BJ (cell line): ENCODE results near the gene SRGAP3. TPM values are rescaled to one million over a fixed set of nuclear protein-coding genes. Genes with fewer than 3 reads are reported as not detected.

Source experiments
- CTCF ChIA-PET: fragments of 350-600 bp; formaldehyde crosslinking; extraction: SDS; loops from one replicate; lab custom pipeline; 2021; ENCODE audit warnings: antibody characterized with exemption, inconsistent platforms; lab: Yijun Ruan, JAX
- POLR2A ChIA-PET: fragments of 300-600 bp; sonication (Branson Sonifier 250); formaldehyde crosslinking; extraction: SDS; loops from one replicate; lab custom pipeline; 2021; ENCODE audit warnings: antibody characterized with exemption; lab: Charles Lee
- DNase-seq: peaks from one replicate; pipeline ENCODE4 v3.0.0-alpha.2; 2011; ENCODE audit warnings: low read depth
- H3K27me3 ChIP-seq: 2 replicates; pipeline ENCODE4 v1.6.0; 2011; ENCODE audit warnings: low read length; ENCODE audit not compliant: control insufficient read depth, insufficient read depth
- H3K36me3 ChIP-seq: 2 replicates; pipeline ENCODE4 v1.5.1; 2011; ENCODE audit warnings: low read length; ENCODE audit not compliant: control insufficient read depth, insufficient read depth
- H3K4me3 ChIP-seq: 2 replicates; pipeline ENCODE4 v1.5.1; 2011; ENCODE audit warnings: low read depth, mild to moderate bottlenecking, control low read depth, low read length
- polyA plus RNA-seq: library from polyadenylated mRNA; depleted of rRNA; stranded (reverse); fragments of >200 nt; gene quantifications from 2 replicates; pipeline ENCODE4 v1.2.3, GENCODE V29; 2011
- TF ChIP-seq, protein P1 (sequence below): IDR thresholded peaks from 2 replicates; pipeline ENCODE4 v1.5.1; 2011; ENCODE audit warnings: low read depth, mild to moderate bottlenecking, control low read depth, inconsistent platforms, low read length, moderate library complexity; ENCODE audit not compliant: insufficient read depth

Gene SRGAP3
- polyA plus RNA-seq, 1 experiment = 0.75 TPM

DNA sequence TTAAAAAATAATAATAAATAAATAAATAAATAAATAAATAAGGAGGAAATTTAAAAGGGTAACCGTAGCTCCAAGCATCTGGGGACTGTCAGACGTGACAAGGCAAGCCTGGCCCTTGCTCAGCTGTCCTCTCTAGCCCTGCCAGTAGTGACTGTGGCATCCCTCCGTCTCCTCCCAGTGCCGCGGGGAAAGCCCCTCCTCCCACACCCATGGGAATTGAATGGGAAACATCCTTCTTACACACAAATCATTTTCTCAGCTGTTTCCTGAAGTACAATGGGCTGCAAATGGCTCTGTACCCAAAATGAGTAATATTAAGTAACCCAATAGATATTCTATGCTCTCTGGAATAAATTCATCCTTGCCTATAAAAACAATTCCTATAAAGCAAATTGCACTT lies 184.6 kb downstream of the SRGAP3 start:
- ChIA-PET CTCF (interaction anchor here (1.1 to 7.7 kb wide), 3 partner anchors 77 to 243 kb away, joined by 3 to 49 read pairs (median 15); no protein-coding TSS in a partner anchor), POLR2A (no interaction called here)
- no peak overlapping the region for H3K4me3 ChIP-seq
- peaks cover 8% of the 10 kb centered on the region for H3K27me3 ChIP-seq
- TF ChIP-seq, protein P1, sequence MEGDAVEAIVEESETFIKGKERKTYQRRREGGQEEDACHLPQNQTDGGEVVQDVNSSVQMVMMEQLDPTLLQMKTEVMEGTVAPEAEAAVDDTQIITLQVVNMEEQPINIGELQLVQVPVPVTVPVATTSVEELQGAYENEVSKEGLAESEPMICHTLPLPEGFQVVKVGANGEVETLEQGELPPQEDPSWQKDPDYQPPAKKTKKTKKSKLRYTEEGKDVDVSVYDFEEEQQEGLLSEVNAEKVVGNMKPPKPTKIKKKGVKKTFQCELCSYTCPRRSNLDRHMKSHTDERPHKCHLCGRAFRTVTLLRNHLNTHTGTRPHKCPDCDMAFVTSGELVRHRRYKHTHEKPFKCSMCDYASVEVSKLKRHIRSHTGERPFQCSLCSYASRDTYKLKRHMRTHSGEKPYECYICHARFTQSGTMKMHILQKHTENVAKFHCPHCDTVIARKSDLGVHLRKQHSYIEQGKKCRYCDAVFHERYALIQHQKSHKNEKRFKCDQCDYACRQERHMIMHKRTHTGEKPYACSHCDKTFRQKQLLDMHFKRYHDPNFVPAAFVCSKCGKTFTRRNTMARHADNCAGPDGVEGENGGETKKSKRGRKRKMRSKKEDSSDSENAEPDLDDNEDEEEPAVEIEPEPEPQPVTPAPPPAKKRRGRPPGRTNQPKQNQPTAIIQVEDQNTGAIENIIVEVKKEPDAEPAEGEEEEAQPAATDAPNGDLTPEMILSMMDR = no peak
- no peaks in the 10 kb centered on the region for H3K36me3 ChIP-seq
- no peak for DNase-seq

DNA sequence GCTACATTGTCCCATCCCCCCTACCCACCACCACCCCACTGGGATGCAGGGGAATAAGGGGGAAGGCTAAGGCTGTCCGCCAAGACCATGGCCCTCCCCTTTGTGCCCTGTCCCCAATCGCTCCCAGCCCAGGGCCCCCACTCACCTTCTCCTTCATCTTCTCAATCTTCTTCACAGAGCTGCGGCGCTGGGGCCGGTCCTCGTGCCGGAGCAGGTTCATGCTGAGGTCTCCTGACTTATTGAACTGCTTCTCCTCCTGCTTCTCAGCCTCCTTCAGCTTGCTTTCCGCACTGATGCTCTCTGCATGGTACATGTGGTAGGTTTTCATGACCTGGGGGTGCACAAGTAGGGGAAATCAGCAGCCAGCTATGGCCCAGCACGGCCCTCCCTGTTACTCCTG lies 185.2 kb downstream of the SRGAP3 start:
- H3K4me3 ChIP-seq = no peak overlapping the region
- no peak for DNase-seq
- TF ChIP-seq, protein P1 = no peak
- ChIA-PET CTCF (interaction anchor here (1.0 to 7.7 kb wide), 2 partner anchors 20 to 91 kb away, joined by 4 to 49 read pairs; no protein-coding TSS in a partner anchor), POLR2A (no interaction called here)
- no peaks in the 10 kb centered on the region for H3K36me3 ChIP-seq
- H3K27me3 ChIP-seq = peaks cover 6% of the 10 kb centered on the region

DNA sequence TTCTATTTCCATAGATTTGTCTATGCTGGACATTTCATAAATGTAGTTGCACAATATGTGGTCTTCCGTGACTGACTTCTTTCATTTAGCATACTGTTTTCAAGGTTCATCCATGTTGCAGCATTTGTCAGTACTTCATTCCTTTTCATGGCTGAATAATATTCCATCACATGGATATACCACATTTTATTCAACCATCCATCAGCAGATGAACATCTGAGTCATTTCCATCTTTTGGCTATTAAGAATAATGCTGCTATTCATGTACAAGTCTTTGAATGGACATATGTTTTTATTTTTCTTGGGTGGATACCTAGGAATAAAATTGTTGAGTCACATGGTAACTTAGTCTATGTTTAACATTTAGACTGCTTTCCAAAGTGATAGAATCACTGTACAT lies 186.9 kb downstream of the SRGAP3 start:
- ChIA-PET POLR2A (no interaction called here), CTCF (no interaction called here)
- H3K4me3 ChIP-seq = no peak overlapping the region

DNA sequence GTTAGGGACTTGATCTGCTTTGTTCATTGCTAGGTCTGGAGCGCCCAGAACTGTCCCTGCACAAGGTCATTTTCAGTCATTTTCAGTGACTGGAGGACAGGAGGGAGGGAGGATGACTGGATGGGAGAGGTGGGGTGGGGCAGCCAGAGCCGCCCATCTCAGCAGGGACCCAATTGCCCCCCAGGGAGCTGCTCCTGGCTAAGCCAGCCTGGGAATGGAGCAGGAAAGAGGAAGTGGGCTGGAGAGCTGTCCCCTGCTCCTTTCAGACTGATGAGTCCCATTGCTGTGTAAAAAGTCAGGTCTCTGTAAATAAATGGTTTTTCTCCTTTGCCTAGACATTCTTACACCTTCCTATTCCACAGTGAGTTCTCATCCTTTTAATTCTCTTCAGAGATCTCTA lies 187.8 kb downstream of the SRGAP3 start:
- CTCF ChIA-PET = interaction anchor here (0.5 kb wide), 1 partner anchor 8 kb away, joined by 3 read pairs; no protein-coding TSS in a partner anchor

More for the DNA sequence above, 186.9 kb downstream of the SRGAP3 start:
- peaks cover 4% of the 10 kb centered on the region; the same call in 1 of the 2 replicates for H3K27me3 ChIP-seq
- DNase-seq = no peak
- no peaks in the 10 kb centered on the region for H3K36me3 ChIP-seq
- TF ChIP-seq, protein P1 = no peak

More for the DNA sequence above, 187.8 kb downstream of the SRGAP3 start:
- no peak for DNase-seq
- no peak overlapping the region for H3K4me3 ChIP-seq
- POLR2A ChIA-PET = no interaction called here
- no peaks in the 10 kb centered on the region for H3K36me3 ChIP-seq
- H3K27me3 ChIP-seq = peaks cover 4% of the 10 kb centered on the region; the same call in 1 of the 2 replicates
- TF ChIP-seq, protein P1 = no peak
